SKM-1 (cell line): ENCODE data around the gene HSCB.
"Not testable (repeated sequence)": the region's sequence is repeated elsewhere in the genome, so short reads cannot be mapped to it uniquely, and the experiment has no call there.

Source experiments
- DNase-seq: peaks from one replicate; lab custom pipeline; 2025; ENCODE audit not compliant: unreplicated experiment; lab: John Stamatoyannopoulos, UW

HSCB gene

GRCh38 chr22:28738876-28739275 is 3.0 kb upstream of the HSCB start:
- not testable (repeated sequence) for DNase-seq

DNA sequence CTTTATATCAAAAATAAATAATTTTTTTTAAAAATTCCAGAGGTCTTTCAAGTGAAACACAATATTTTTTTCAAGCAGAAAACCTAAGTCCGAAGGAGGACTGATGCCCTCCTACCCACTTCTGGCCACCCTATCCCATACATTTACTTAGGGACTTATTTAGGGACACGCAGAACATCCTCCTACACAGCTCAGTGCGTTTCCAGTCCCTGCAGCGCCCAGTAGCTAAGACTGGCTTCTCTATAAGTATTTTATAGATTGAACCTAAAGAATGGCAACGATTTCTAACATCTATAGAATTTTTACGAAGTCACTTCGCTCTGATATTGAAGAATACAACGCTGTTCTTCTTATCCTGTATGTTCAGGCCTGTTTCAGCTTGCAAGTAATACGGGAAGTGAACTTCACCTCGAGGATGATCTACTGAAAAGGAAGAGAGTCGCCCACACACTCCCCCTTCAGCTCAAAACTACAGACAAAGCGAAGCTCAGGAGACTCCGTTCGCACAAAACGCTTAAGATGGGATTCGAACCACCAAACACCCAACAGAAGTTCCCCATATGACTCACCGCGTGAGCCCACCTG is 547 bp upstream of the HSCB start:
- no peak for DNase-seq

- no peak for DNase-seq
Observed at GRCh38 chr22:28742562-28742962, 723 bp downstream of the HSCB start.

GRCh38 chr22:28743852-28744251 is 2.0 kb downstream of the HSCB start:
- DNase-seq = no peak

DNA sequence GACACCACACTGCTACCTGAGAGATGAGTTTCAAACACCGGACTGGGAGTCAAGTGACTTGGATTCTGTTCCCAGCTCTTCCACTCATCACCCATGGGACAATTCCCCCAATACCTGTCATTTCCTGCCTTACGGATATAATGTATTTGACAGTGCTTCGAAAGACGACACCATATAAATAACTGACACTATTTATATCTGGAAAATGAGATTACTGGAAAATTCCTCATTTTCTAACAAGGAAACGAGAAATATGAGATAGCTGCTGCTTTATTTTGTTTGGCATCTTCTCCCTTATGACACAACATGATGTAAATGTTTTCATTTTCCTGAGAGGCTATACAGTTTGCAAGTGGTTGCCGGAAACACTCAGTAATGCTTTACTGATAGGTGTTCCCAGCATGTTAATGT is 8.6 kb downstream of the HSCB start:
- DNase-seq = no peak

DNA sequence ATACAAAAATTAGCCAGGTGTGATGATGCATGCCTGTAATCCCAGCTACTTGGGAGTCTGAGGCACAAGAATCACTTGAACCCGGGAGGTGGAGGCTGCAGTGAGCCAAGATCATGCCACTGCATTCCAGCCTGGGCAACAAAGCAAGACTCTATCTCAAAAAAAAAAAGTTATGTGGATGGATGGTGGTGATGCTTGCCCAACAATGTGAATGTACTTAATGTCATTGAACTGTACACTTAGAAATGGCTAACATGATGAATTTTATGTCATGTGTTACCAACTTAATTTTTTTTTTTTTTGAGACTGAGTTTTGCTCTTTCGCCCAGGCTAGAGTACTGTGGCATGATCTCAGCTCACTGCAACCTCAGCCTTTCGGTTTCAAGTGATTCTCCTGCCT is 12.7 kb downstream of the HSCB start:
- not testable (repeated sequence) for DNase-seq

GRCh38 chr22:28759861-28760560 is 18.2 kb downstream of the HSCB start:
- no peak for DNase-seq

GRCh38 chr22:28761449-28761755 is 19.6 kb downstream of the HSCB start:
- DNase-seq = no peak

GRCh38 chr22:28762000-28762399 is 20.2 kb downstream of the HSCB start:
- not testable (repeated sequence) for DNase-seq

DNA sequence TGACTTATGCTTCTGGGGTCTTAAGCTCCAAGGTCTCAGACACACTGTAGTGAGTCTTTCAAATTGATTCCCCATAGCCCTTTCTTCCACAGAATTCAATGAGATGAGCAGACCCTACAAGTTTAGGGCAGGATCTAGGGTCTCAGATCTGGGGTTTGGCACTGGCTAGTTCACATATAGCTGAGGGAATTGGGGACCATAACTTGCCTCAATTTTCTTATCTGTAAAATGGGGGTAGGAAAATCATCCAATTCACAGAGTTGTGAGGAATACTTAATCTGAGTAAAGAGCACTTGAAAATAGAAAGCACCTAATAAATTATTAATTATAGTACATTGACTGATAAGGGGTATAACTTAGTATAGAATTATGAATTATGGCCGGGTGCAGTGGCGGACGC is 24.8 kb downstream of the HSCB start:
- no peak for DNase-seq

DNA sequence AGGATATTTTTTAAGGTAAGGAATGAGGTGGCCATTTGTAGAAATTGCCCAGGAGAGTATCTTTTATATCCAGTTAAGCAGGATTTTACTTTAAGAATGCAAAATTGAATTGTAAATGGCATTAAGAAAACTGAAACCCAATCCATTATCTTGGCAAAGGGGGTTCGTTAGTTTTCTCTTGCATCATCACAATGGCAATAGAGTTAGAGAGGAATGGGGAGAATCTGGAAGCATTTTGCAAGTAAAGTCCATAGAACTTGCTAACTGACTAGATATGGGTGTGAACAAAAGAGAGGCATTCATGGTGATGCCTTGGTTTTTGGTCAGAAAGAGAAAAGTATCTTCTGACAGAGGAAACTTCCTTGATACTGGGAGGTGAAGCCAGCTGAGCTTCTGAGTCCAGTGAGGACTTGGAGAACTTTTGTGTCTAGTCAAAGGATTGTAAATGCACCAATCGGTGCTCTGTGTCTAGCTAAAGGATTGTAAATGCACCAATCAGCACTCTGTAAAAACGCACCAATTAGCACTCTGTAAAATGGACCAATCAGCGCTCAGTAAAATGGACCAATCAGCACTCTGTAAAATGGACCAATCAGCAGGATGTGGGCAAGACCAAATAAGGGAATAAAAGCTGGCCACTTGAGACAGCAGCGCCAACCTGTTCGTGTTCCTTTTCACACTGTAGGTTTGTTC is 27.0 kb downstream of the HSCB start:
- no peak for DNase-seq

DNA sequence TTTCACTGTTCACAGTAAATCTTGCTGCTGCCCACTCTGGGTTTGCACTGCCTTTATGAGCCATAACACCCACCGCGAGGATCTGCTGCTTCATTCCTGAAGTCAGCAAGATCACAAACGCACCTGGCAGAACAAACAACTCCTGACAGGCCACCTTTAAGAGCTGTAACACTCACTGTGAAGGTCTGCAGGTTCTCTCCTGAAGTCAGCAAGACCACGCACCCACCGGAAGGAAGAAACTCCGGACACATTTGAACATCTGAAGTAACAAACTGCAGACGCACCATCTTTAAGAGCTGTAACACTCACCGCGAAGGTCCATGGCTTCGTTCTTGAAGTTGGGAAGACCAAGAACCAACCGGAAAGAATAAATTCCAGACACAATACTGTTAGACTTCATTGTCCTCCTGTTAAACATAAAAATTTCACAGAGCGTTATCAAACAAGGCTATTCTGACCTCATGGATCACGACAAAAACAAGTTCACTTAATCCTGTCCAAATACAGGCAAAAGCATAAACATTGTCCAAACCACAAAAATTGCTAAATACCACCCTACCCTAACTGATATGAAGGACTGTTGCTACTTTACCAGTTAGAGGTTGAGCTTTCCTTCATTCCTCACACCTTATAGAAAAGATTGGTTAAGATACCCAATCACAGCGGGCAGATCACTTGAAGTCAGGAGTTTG is 27.7 kb downstream of the HSCB start:
- DNase-seq = no peak

GRCh38 chr22:28771195-28771791 is 29.5 kb downstream of the HSCB start:
- DNase-seq = no peak

- DNase-seq = peak; percentile 85
Observed at GRCh38 chr22:28772633-28773460, 31.0 kb downstream of the HSCB start, which contains the start of gene CCDC117. Gene CCDC117 (plus strand): TSS chr22:28772695. CDS start chr22:28772850, 155 bp downstream.

GRCh38 chr22:28773461-28773867 is 31.6 kb downstream of the HSCB start:
- no peak for DNase-seq

- DNase-seq = no peak
Observed at GRCh38 chr22:28774378-28774777, 32.5 kb downstream of the HSCB start.

DNA sequence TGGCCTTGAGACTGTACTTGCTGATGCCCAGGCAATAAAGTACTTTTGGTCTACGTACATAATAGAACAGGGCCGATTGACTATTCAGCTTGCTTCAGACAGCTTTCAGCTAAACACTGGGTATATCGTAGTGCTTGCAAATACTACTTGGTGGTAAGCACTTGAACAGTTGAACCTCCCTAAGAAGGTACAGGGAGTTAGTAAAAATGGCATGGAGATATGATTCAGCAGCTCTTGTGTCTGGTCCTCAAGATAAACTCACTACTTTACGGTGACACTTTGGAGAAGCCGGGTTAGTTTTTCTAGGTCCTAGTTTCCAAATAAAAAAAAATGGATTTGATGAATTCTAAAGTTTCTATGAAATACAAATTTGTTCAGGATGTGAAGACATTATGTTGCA is 38.0 kb downstream of the HSCB start:
- DNase-seq = no peak

- no peak for DNase-seq
Observed at GRCh38 chr22:28780296-28780695, 38.5 kb downstream of the HSCB start.

GRCh38 chr22:28783786-28784671 is 42.2 kb downstream of the HSCB start:
- no peak for DNase-seq

DNA sequence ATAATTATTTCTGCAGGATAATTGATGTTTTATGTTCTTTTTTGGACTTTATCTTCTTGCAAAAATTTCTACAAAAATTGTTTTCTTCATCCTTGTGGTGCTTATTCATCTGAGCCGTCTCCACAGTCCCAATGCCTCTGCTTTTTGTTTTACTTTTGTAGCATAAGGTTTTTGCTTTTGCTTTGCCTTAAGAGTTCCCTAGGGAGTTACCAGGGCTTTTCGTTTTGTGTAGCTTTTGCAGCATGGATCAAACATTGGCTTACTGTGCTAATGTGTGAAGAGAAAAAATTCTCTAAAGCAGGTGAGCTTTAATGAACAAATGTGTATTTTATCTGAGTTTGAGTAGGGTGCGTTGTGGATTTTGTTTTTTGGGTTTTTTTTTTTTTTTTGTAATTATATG is 46.8 kb downstream of the HSCB start:
- DNase-seq = no peak
